ENCODE data around the gene RALGPS2.

The RALGPS2 gene

GRCh38 chr1:178898401-178898800 lies 173.4 kb downstream of the RALGPS2 start:
- Histone ChIP-seq H3K36me3 (ENCODE audit: insufficient read depth) (no peaks in the 10 kb centered on the region), H3K79me2 (ENCODE audit: insufficient read depth, low read depth) (no peaks in the 10 kb centered on the region), H2AFZ (ENCODE audit: low read depth) (no peak overlapping the region), H3K4me1 (ENCODE audit: low read depth, poor library complexity, severe bottlenecking) (peaks cover 26% of the 10 kb centered on the region), H3K27me3 (ENCODE audit: insufficient read depth, low read depth) (no peaks in the 10 kb centered on the region), H3K4me3 (IDR thresholded peaks at IDR 0.05; ENCODE audit: insufficient read depth, low read depth, low read length) (no peak overlapping the region), H4K20me1 (ENCODE audit: insufficient read depth) (no peaks in the 10 kb centered on the region), H3K9ac (no peak overlapping the region), H3K27ac (no peak overlapping the region), H3K4me2 (no peak overlapping the region)
- no peak for TF ChIP-seq CTCF (conservative IDR thresholded peaks at IDR 0.05; ENCODE audit: low read depth, low read length)

- TF ChIP-seq CTCF (conservative IDR thresholded peaks at IDR 0.05; ENCODE audit: low read depth, low read length): no peak
- no peak overlapping the region for H3K9ac ChIP-seq
- no peak overlapping the region for H2AFZ ChIP-seq (ENCODE audit: low read depth)
- no peak overlapping the region for H3K27ac ChIP-seq
- peak overlapping the region; percentile 37 for H3K4me3 ChIP-seq (IDR thresholded peaks at IDR 0.05; ENCODE audit: insufficient read depth, low read depth, low read length)
- H3K4me1 ChIP-seq (ENCODE audit: low read depth, poor library complexity, severe bottlenecking): peaks cover 26% of the 10 kb centered on the region
- H3K27me3 ChIP-seq (ENCODE audit: insufficient read depth, low read depth): no peaks in the 10 kb centered on the region
- H3K36me3 ChIP-seq (ENCODE audit: insufficient read depth): no peaks in the 10 kb centered on the region
- no peaks in the 10 kb centered on the region for H3K79me2 ChIP-seq (ENCODE audit: insufficient read depth, low read depth)
- peak overlapping the region; percentile 39 for H3K4me2 ChIP-seq
- H4K20me1 ChIP-seq (ENCODE audit: insufficient read depth): no peaks in the 10 kb centered on the region
Observed at GRCh38 chr1:178899402-178899801, 174.4 kb downstream of the RALGPS2 start.

GRCh38 chr1:178901482-178902125 lies 176.6 kb downstream of the RALGPS2 start:
- Histone ChIP-seq H3K4me2 (no peak overlapping the region), H3K27me3 (ENCODE audit: insufficient read depth, low read depth) (no peaks in the 10 kb centered on the region), H3K9ac (no peak overlapping the region), H3K27ac (no peak overlapping the region), H3K4me3 (IDR thresholded peaks at IDR 0.05; ENCODE audit: insufficient read depth, low read depth, low read length) (no peak overlapping the region), H4K20me1 (ENCODE audit: insufficient read depth) (no peaks in the 10 kb centered on the region), H3K4me1 (ENCODE audit: low read depth, poor library complexity, severe bottlenecking) (peaks cover 26% of the 10 kb centered on the region), H2AFZ (ENCODE audit: low read depth) (no peak overlapping the region), H3K36me3 (ENCODE audit: insufficient read depth) (no peaks in the 10 kb centered on the region), H3K79me2 (ENCODE audit: insufficient read depth, low read depth) (no peaks in the 10 kb centered on the region)
- TF ChIP-seq CTCF (conservative IDR thresholded peaks at IDR 0.05; ENCODE audit: low read depth, low read length): no peak

- H3K4me1 ChIP-seq (ENCODE audit: low read depth, poor library complexity, severe bottlenecking): no peaks in the 10 kb centered on the region
- H3K27ac ChIP-seq: no peak overlapping the region
- no peaks in the 10 kb centered on the region for H3K79me2 ChIP-seq (ENCODE audit: insufficient read depth, low read depth)
- no peak overlapping the region for H3K9ac ChIP-seq
- H2AFZ ChIP-seq (ENCODE audit: low read depth): no peak overlapping the region
- H3K36me3 ChIP-seq (ENCODE audit: insufficient read depth): no peaks in the 10 kb centered on the region
- no peak overlapping the region for H3K4me3 ChIP-seq (IDR thresholded peaks at IDR 0.05; ENCODE audit: insufficient read depth, low read depth, low read length)
- no peaks in the 10 kb centered on the region for H4K20me1 ChIP-seq (ENCODE audit: insufficient read depth)
- TF ChIP-seq CTCF (conservative IDR thresholded peaks at IDR 0.05; ENCODE audit: low read depth, low read length): no peak
- no peak overlapping the region for H3K4me2 ChIP-seq
- H3K27me3 ChIP-seq (ENCODE audit: insufficient read depth, low read depth): no peaks in the 10 kb centered on the region
Observed at GRCh38 chr1:178908358-178908757, 183.3 kb downstream of the RALGPS2 start.

All from KMS-11 (cell line).